IMR-90 (cell line): ENCODE data around the gene METRNL.

Source experiments
- CEBPB ChIP-seq: IDR thresholded peaks from 2 replicates; pipeline ENCODE4 v1.6.1; 2012; ENCODE audit warnings: low read depth, low read length, improper control_type of control experiment
- CHD1 ChIP-seq: IDR thresholded peaks from 2 replicates; pipeline ENCODE4 v1.6.1; 2012; ENCODE audit warnings: low read depth, low read length, improper control_type of control experiment
- POLR2A ChIP-seq: IDR thresholded peaks from 2 replicates; pipeline ENCODE4 v1.6.1; 2012; ENCODE audit warnings: mild to moderate bottlenecking, low read depth, low read length
- RAD21 ChIP-seq: IDR thresholded peaks from 2 replicates; pipeline ENCODE4 v1.6.1; 2012; ENCODE audit warnings: low read length, improper control_type of control experiment
- TF ChIP-seq, protein P1 (sequence below): fragments of 150-350 bp; IDR thresholded peaks from 2 replicates; pipeline ENCODE4 v1.6.1; 2017; ENCODE audit warnings: mild to moderate bottlenecking, antibody characterized with exemption, low read length, low read depth
- TF ChIP-seq, protein P2 (sequence below): conservative IDR thresholded peaks from 2 replicates; pipeline ENCODE4 v1.5.1; 2012; ENCODE audit warnings: mild to moderate bottlenecking, low read depth, low read length, improper control_type of control experiment

DNA sequence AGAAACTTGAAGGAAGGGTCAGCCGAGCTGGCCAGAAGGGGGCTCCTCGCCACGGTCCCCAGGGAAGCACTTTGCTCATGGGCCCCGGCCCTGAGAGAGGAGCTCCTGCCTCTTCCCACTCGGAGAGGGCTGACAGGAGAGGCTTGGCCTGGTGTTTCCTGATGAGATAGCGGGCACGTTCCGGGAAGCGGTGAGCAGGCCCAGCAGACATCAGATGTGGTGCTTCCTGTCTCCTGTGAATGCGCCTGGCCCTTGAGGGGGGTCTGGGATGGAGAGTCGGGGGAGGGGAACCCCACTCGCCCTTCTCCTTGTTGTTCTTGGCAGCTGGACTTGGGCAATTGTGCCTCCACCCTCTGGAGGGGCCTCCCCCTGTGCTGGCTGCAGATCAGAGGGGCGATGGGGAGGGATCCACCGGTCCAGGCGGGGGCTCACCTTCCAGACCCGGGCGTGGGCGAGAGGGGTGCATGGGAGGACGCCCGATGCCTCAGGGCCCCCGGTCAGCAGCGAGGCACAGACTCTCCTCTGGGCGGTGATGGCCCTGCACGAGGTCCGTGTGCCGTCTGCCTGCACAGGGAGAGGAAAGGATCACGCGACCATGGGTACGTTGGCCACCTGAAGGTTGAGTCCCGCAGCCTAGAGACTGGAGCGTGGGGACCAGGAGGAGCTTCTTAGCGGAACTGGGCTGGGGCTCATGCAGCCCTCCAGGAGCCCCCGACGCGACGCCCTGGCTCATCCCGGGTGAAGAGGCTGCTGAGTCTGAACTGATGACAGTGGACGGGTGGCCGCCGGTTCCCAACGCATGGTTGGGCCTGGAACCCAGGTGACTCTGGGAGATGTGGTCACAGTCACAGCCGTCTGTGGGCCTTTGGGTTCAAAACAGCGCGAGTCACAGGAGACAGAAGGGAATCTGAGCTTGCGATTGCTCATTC, 25.4 kb downstream of the METRNL start:
- TF ChIP-seq POLR2A = no peak
- TF ChIP-seq CHD1 = no peak
- TF ChIP-seq, protein P1, sequence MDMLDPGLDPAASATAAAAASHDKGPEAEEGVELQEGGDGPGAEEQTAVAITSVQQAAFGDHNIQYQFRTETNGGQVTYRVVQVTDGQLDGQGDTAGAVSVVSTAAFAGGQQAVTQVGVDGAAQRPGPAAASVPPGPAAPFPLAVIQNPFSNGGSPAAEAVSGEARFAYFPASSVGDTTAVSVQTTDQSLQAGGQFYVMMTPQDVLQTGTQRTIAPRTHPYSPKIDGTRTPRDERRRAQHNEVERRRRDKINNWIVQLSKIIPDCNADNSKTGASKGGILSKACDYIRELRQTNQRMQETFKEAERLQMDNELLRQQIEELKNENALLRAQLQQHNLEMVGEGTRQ = no peak
- no peak for TF ChIP-seq RAD21
- TF ChIP-seq, protein P2, sequence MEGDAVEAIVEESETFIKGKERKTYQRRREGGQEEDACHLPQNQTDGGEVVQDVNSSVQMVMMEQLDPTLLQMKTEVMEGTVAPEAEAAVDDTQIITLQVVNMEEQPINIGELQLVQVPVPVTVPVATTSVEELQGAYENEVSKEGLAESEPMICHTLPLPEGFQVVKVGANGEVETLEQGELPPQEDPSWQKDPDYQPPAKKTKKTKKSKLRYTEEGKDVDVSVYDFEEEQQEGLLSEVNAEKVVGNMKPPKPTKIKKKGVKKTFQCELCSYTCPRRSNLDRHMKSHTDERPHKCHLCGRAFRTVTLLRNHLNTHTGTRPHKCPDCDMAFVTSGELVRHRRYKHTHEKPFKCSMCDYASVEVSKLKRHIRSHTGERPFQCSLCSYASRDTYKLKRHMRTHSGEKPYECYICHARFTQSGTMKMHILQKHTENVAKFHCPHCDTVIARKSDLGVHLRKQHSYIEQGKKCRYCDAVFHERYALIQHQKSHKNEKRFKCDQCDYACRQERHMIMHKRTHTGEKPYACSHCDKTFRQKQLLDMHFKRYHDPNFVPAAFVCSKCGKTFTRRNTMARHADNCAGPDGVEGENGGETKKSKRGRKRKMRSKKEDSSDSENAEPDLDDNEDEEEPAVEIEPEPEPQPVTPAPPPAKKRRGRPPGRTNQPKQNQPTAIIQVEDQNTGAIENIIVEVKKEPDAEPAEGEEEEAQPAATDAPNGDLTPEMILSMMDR = no peak
- no peak for TF ChIP-seq CEBPB
